ENCODE results near the gene ZNF254. TPM values are rescaled to one million over a fixed set of nuclear protein-coding genes. Genes with fewer than 3 reads are reported as not detected.
A peak's percentile ranks its signal among the peaks of the same experiment; 100 is the strongest.
"Not testable (repeated sequence)": the region's sequence is repeated elsewhere in the genome, so short reads cannot be mapped to it uniquely, and the experiment has no call there.

Gene ZNF254
- total RNA-seq, 1 experiment from 2014 or later: 16.7 TPM

- H3K4me1 ChIP-seq (replicated peaks): no peaks in the 10 kb centered on the region
- H3K4me3 ChIP-seq: no peak overlapping the region
- H3K36me3 ChIP-seq: no peaks in the 10 kb centered on the region; the same call in 1 of the 2 replicates
- no peak overlapping the region for H3K27ac ChIP-seq
- no peaks in the 10 kb centered on the region for H3K27me3 ChIP-seq (replicated peaks)
- no peaks in the 10 kb centered on the region for H3K9me3 ChIP-seq (replicated peaks)
- DNase-seq (ENCODE audit: low read depth in 1 of 2, low spot score in 2 of 2): no peak
Observed at GRCh38 chr19:24081056-24081455, 5.9 kb upstream of the ZNF254 start.

GRCh38 chr19:24098359-24098758 is 11.4 kb downstream of the ZNF254 start:
- H3K4me3 ChIP-seq: no peak overlapping the region
- H3K27ac ChIP-seq: no peak overlapping the region
- DNase-seq (ENCODE audit: low read depth in 1 of 2, low spot score in 2 of 2): no peak

GRCh38 chr19:24099829-24100228 is 12.8 kb downstream of the ZNF254 start:
- no peaks in the 10 kb centered on the region for H3K27me3 ChIP-seq (replicated peaks)
- DNase-seq (ENCODE audit: low read depth in 1 of 2, low spot score in 2 of 2): no peak
- no peaks in the 10 kb centered on the region for H3K9me3 ChIP-seq (replicated peaks)
- no peak overlapping the region for H3K4me3 ChIP-seq
- H3K27ac ChIP-seq: no peak overlapping the region
- H3K36me3 ChIP-seq: peaks cover 54% of the 10 kb centered on the region
- no peaks in the 10 kb centered on the region for H3K4me1 ChIP-seq (replicated peaks)

More at GRCh38 chr19:24098359-24098758, 11.4 kb downstream of the ZNF254 start:
- Histone ChIP-seq H3K27me3 (replicated peaks) (no peaks in the 10 kb centered on the region), H3K36me3 (peaks cover 50% of the 10 kb centered on the region), H3K4me1 (replicated peaks) (no peaks in the 10 kb centered on the region), H3K9me3 (replicated peaks) (no peaks in the 10 kb centered on the region)

DNA sequence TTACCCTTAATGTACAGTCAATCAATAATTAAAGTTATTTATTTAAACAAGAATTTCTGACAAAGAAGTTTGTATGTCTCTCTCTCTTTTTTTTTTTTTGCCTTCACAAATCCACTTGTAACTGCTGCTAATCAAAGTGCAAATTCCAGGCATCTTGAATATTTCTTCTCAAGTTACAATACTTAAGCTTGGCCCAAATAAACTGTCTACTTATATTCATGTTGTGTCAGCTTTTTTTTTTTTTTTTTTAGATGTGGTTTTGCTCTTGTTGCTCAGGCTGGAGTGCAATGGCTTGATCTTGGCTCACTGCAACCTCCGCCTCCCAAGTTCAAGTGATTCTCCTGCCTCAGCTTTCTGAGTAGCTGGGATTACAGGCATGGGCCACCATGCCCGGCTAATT is 13.6 kb downstream of the ZNF254 start:
- not testable (repeated sequence) for H3K4me3 ChIP-seq; DNase-seq (ENCODE audit: low read depth in 1 of 2, low spot score in 2 of 2); H3K27me3 ChIP-seq (replicated peaks); H3K9me3 ChIP-seq (replicated peaks); H3K27ac ChIP-seq; H3K4me1 ChIP-seq (replicated peaks)
- peaks cover 54% of the 10 kb centered on the region for H3K36me3 ChIP-seq

- H3K27ac ChIP-seq: no peak overlapping the region
- H3K4me1 ChIP-seq (replicated peaks): no peaks in the 10 kb centered on the region
- H3K9me3 ChIP-seq (replicated peaks): no peaks in the 10 kb centered on the region
- H3K27me3 ChIP-seq (replicated peaks): no peaks in the 10 kb centered on the region
- DNase-seq (ENCODE audit: low read depth in 1 of 2, low spot score in 2 of 2): no peak
- H3K4me3 ChIP-seq: no peak overlapping the region
- H3K36me3 ChIP-seq: peaks cover 54% of the 10 kb centered on the region
Observed at GRCh38 chr19:24101459-24102115, 14.6 kb downstream of the ZNF254 start.

- DNase-seq (ENCODE audit: low read depth in 1 of 2, low spot score in 2 of 2): no peak
- H3K27ac ChIP-seq: no peak overlapping the region
- H3K4me1 ChIP-seq (replicated peaks): no peaks in the 10 kb centered on the region
- peaks cover 17% of the 10 kb centered on the region for H3K9me3 ChIP-seq (replicated peaks)
- H3K27me3 ChIP-seq (replicated peaks): no peaks in the 10 kb centered on the region
- peaks cover 51% of the 10 kb centered on the region for H3K36me3 ChIP-seq
- H3K4me3 ChIP-seq: no peak overlapping the region
Observed at GRCh38 chr19:24127601-24128000, 40.6 kb downstream of the ZNF254 start.

DNA sequence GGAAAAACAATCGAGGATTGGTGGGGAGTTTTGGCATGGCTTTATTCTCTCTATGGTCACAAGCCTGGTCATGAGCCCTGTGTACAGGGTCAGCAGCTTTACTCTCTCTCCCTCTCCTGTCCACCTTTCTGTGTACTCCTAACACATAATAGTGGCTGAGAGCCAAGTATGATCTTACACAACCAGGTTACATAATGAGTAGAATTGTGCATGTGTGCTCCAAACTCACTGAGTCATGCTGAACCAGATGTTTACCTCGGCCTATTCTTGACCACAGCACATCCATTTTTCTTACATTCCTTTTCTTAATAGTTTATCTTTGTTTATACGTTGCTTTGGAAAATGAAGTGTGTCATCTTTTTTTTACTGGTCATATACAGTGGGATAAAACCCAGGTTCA is 53.1 kb downstream of the ZNF254 start:
- no peak overlapping the region for H3K4me3 ChIP-seq
- DNase-seq (ENCODE audit: low read depth in 1 of 2, low spot score in 2 of 2): peak in 1 of 2 experiments; percentile 33
- no peaks in the 10 kb centered on the region for H3K4me1 ChIP-seq (replicated peaks)
- peaks cover 15% of the 10 kb centered on the region for H3K9me3 ChIP-seq (replicated peaks)
- H3K36me3 ChIP-seq: peaks cover 3% of the 10 kb centered on the region; the same call in 1 of the 2 replicates
- H3K27ac ChIP-seq: no peak overlapping the region
- no peaks in the 10 kb centered on the region for H3K27me3 ChIP-seq (replicated peaks)

DNA sequence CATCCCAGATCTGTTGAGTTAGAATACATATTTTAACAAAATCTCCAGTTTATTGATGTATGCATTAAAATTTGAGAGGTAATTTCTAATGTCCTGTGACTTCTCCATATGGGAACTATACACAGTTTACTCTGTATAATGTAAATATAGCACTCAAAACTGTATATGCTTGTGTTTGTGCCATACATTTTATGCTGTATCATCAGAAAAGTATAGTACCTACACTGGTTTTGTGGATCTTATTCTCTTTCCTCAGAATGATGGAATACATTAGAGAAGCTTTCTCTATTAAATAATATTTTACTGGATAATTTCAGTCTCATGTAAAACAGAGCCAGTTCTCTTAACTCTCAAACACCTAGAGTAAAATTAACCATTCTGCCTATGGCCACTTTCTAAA is 53.6 kb downstream of the ZNF254 start:
- no peaks in the 10 kb centered on the region for H3K4me1 ChIP-seq (replicated peaks)
- DNase-seq (ENCODE audit: low read depth in 1 of 2, low spot score in 2 of 2): no peak
- no peak overlapping the region for H3K4me3 ChIP-seq
- peaks cover 15% of the 10 kb centered on the region for H3K9me3 ChIP-seq (replicated peaks)
- no peaks in the 10 kb centered on the region for H3K27me3 ChIP-seq (replicated peaks)
- H3K36me3 ChIP-seq: peaks cover 3% of the 10 kb centered on the region; the same call in 1 of the 2 replicates
- H3K27ac ChIP-seq: no peak overlapping the region

- peaks cover 3% of the 10 kb centered on the region; the same call in 1 of the 2 replicates for H3K36me3 ChIP-seq
- H3K4me3 ChIP-seq: no peak overlapping the region
- H3K4me1 ChIP-seq (replicated peaks): no peaks in the 10 kb centered on the region
- peaks cover 8% of the 10 kb centered on the region for H3K9me3 ChIP-seq (replicated peaks)
- no peak overlapping the region for H3K27ac ChIP-seq
- no peaks in the 10 kb centered on the region for H3K27me3 ChIP-seq (replicated peaks)
- DNase-seq (ENCODE audit: low read depth in 1 of 2, low spot score in 2 of 2): no peak
Observed at GRCh38 chr19:24141612-24142011, 54.6 kb downstream of the ZNF254 start.

DNA sequence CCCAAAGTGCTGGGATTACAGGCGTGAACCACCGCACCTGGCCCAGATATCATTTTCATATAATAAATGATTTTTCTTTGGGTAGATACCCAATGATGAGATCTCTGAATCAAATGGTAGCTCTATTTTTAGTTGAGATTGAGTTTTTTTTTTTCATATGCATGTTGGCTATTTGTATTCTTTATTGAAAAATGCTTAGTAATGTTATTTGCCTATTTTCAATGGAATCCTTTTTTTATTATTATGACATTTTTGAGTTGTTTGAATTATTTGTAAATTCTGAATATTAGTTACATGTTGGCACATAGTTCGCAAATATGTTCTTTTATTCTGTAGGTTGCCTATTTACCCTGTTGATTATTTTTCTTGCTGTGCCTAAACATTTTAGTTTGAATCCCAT is 55.8 kb downstream of the ZNF254 start:
- Histone ChIP-seq H3K4me1 (replicated peaks) (no peaks in the 10 kb centered on the region), H3K27ac (no peak overlapping the region), H3K4me3 (no peak overlapping the region), H3K9me3 (replicated peaks) (peaks cover 6% of the 10 kb centered on the region; the same call in 1 of the 2 replicates), H3K36me3 (no peaks in the 10 kb centered on the region; the same call in 1 of the 2 replicates), H3K27me3 (replicated peaks) (no peaks in the 10 kb centered on the region)
- DNase-seq (ENCODE audit: low read depth in 1 of 2, low spot score in 2 of 2): no peak

GRCh38 chr19:24159707-24160106 is 72.7 kb downstream of the ZNF254 start:
- no peak overlapping the region for H3K27ac ChIP-seq
- no peaks in the 10 kb centered on the region; the same call in 1 of the 2 replicates for H3K9me3 ChIP-seq (replicated peaks)
- DNase-seq (ENCODE audit: low read depth in 1 of 2, low spot score in 2 of 2): no peak
- no peaks in the 10 kb centered on the region for H3K4me1 ChIP-seq (replicated peaks)
- no peak overlapping the region for H3K4me3 ChIP-seq
- H3K36me3 ChIP-seq: no peaks in the 10 kb centered on the region
- no peaks in the 10 kb centered on the region for H3K27me3 ChIP-seq (replicated peaks)

DNA sequence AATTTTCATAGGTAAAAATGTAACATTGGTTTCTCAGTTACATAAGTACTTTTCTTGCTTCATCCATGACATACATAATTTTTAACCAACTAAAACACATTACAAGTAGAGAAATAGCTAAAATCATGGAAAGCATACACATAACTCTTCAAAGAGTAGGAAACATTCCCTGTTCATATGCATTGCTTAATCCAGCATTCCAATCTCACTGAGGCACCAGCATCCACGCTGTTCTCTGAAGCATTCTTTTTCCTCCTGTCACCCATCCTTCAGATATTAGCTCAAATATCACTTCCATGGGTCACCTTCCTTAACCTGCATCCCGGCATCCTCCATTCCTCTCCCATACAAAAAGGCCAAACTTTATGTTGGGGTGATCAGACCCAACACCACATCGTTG is 79.1 kb downstream of the ZNF254 start:
- DNase-seq (ENCODE audit: low read depth in 1 of 2, low spot score in 2 of 2): no peak
- Histone ChIP-seq H3K36me3 (no peaks in the 10 kb centered on the region), H3K27ac (no peak overlapping the region), H3K9me3 (replicated peaks) (peaks cover 7% of the 10 kb centered on the region; the same call in 1 of the 2 replicates), H3K4me3 (no peak overlapping the region), H3K4me1 (replicated peaks) (no peaks in the 10 kb centered on the region), H3K27me3 (replicated peaks) (no peaks in the 10 kb centered on the region)

- H3K4me3 ChIP-seq: no peak overlapping the region
- H3K9me3 ChIP-seq (replicated peaks): peaks cover 13% of the 10 kb centered on the region; the same call in 1 of the 2 replicates
- no peak overlapping the region for H3K27ac ChIP-seq
- no peaks in the 10 kb centered on the region for H3K4me1 ChIP-seq (replicated peaks)
- DNase-seq (ENCODE audit: low read depth in 1 of 2, low spot score in 2 of 2): no peak
- no peaks in the 10 kb centered on the region for H3K36me3 ChIP-seq
- H3K27me3 ChIP-seq (replicated peaks): no peaks in the 10 kb centered on the region
Observed at GRCh38 chr19:24173882-24174281, 86.9 kb downstream of the ZNF254 start.

DNA sequence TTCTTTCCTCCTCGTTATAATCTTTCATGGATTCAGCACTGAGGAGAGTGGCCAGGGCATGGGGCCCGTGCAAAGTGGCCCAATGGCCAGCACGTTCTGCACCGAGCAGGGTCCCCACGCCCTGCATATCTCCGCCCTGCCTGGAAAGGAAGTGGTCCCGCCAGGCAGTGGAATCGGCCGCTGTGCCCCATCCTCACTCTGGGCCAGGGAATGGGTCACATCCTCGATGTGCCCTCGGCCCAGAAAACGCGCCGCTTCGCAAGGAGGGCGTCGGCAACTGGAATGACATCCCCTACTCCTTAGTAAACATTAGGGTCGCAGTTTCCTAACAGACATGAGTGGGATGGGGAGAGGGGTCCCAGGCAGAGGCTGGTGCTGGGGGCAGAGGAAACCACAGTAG is 90.7 kb downstream of the ZNF254 start:
- Histone ChIP-seq H3K27me3 (replicated peaks) (no peaks in the 10 kb centered on the region), H3K27ac (no peak overlapping the region), H3K4me1 (replicated peaks) (no peaks in the 10 kb centered on the region), H3K9me3 (replicated peaks) (peaks cover 10% of the 10 kb centered on the region; the same call in 1 of the 2 replicates), H3K4me3 (no peak overlapping the region), H3K36me3 (no peaks in the 10 kb centered on the region)
- no peak for DNase-seq (ENCODE audit: low read depth in 1 of 2, low spot score in 2 of 2)

DNA sequence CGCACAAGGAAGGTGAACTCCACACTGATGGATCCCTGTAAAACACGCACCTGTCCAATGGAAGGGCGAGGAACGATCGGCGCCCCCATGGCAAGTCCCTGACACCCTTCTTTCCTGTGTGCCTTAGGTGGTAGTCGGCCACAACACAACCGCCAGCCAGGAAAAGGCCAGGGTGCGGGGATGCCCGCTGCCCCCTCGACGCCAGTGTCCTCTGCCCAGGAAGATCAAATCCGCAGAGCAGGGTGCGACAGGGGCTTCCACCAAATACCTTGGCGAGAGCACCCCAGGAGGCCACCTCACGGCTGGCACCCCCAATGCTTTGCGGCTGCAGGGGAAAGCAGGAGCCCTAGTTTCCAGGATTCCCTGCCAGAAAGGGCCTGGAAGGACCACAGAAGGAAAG is 91.2 kb downstream of the ZNF254 start:
- Histone ChIP-seq H3K9me3 (replicated peaks) (peaks cover 10% of the 10 kb centered on the region; the same call in 1 of the 2 replicates), H3K36me3 (no peaks in the 10 kb centered on the region), H3K4me1 (replicated peaks) (no peaks in the 10 kb centered on the region), H3K27ac (no peak overlapping the region), H3K4me3 (no peak overlapping the region), H3K27me3 (replicated peaks) (no peaks in the 10 kb centered on the region)
- DNase-seq (ENCODE audit: low read depth in 1 of 2, low spot score in 2 of 2): no peak
